ENCODE results near the gene CASKIN1.

CASKIN1 gene

GRCh38 chr16:2194166-2194834, 2.1 kb downstream of the CASKIN1 start:
- DNase-seq (ENCODE audit: low read depth in 4 of 4, low spot score in 1 of 4), result no peak

- no peak for DNase-seq (ENCODE audit: low read depth in 4 of 4, low spot score in 1 of 4)
These were observed 5.0 kb downstream of the CASKIN1 start for GRCh38 chr16:2191446-2191706.

- DNase-seq (ENCODE audit: low read depth in 4 of 4, low spot score in 1 of 4), result no peak
These were observed 5.6 kb downstream of the CASKIN1 start for GRCh38 chr16:2190659-2191445.

GRCh38 chr16:2190002-2190658, 6.3 kb downstream of the CASKIN1 start:
- no peak for DNase-seq (ENCODE audit: low read depth in 4 of 4, low spot score in 1 of 4)

- no peak for DNase-seq (ENCODE audit: low read depth in 4 of 4, low spot score in 1 of 4)
These were observed 7.0 kb downstream of the CASKIN1 start for GRCh38 chr16:2189252-2189893.

GRCh38 chr16:2188395-2188794, 8.0 kb downstream of the CASKIN1 start:
- DNase-seq (ENCODE audit: low read depth in 4 of 4, low spot score in 1 of 4), result no peak

GRCh38 chr16:2187212-2187611, 9.2 kb downstream of the CASKIN1 start:
- DNase-seq (ENCODE audit: low read depth in 4 of 4, low spot score in 1 of 4), result no peak

GRCh38 chr16:2186505-2186904, 9.9 kb downstream of the CASKIN1 start:
- no peak for DNase-seq (ENCODE audit: low read depth in 4 of 4, low spot score in 1 of 4)

GRCh38 chr16:2186064-2186463, 10.3 kb downstream of the CASKIN1 start:
- DNase-seq (ENCODE audit: low read depth in 4 of 4, low spot score in 1 of 4), result no peak

- DNase-seq (ENCODE audit: low read depth in 4 of 4, low spot score in 1 of 4), result no peak
These were observed 11.4 kb downstream of the CASKIN1 start for GRCh38 chr16:2184962-2185361.

GRCh38 chr16:2184346-2184745, 12.1 kb downstream of the CASKIN1 start:
- DNase-seq (ENCODE audit: low read depth in 4 of 4, low spot score in 1 of 4), result no peak

- DNase-seq (ENCODE audit: low read depth in 4 of 4, low spot score in 1 of 4), result no peak
These were observed 12.7 kb downstream of the CASKIN1 start for GRCh38 chr16:2183671-2184070.

- no peak for DNase-seq (ENCODE audit: low read depth in 4 of 4, low spot score in 1 of 4)
These were observed 14.5 kb downstream of the CASKIN1 start for GRCh38 chr16:2181952-2182351.

GRCh38 chr16:2180962-2181923, 15.2 kb downstream of the CASKIN1 start:
- no peak for DNase-seq (ENCODE audit: low read depth in 4 of 4, low spot score in 1 of 4)

- no peak for DNase-seq (ENCODE audit: low read depth in 4 of 4, low spot score in 1 of 4)
These were observed 15.9 kb downstream of the CASKIN1 start for GRCh38 chr16:2180461-2180860.

- DNase-seq (ENCODE audit: low read depth in 4 of 4, low spot score in 1 of 4), result no peak
These were observed 16.8 kb downstream of the CASKIN1 start for GRCh38 chr16:2179576-2179975.

GRCh38 chr16:2179107-2179501, 17.3 kb downstream of the CASKIN1 start:
- no peak for DNase-seq (ENCODE audit: low read depth in 4 of 4, low spot score in 1 of 4)

- DNase-seq (ENCODE audit: low read depth in 4 of 4, low spot score in 1 of 4), result peak in 1 of 4 experiments; percentile 18
These were observed 17.9 kb downstream of the CASKIN1 start for GRCh38 chr16:2178321-2179106.

GRCh38 chr16:2177561-2177960, 18.8 kb downstream of the CASKIN1 start:
- no peak for DNase-seq (ENCODE audit: low read depth in 4 of 4, low spot score in 1 of 4)

GRCh38 chr16:2177101-2177500, 19.3 kb downstream of the CASKIN1 start:
- no peak for DNase-seq (ENCODE audit: low read depth in 4 of 4, low spot score in 1 of 4)

Data from stimulated activated CD4-positive, alpha-beta T cell treated with anti-CD3 and anti-CD28 coated beads, Interleukin-1b, Interleukin-23, amount 100 ng/mL, for 24 hours (primary cell).